Suprapubic skin (tissue), 3 donors: ENCODE data around the gene GMDS.

Experiments
- CTCF ChIP-seq, 2 donors: fragments of 200-600 bp in 1 of 2; fragments of 450-650 bp in 1 of 2; sonication (generic) in 1 of 2; IDR thresholded peaks; one replicate each; pipeline ENCODE4 v1.5.1; 2016 to 2019; ENCODE audit warnings: antibody characterized with exemption in 2 of 2, mild to moderate bottlenecking in 1 of 2, moderate library complexity in 1 of 2
- EP300 ChIP-seq: sonication (generic); formaldehyde crosslinking; IDR thresholded peaks from one replicate; pipeline ENCODE4 v1.6.1; 2017; ENCODE audit warnings: antibody characterized with exemption
- POLR2A ChIP-seq, 2 donors: fragments of 450-650 bp; IDR thresholded peaks; one replicate each; pipeline ENCODE4 v1.6.1; 2017; ENCODE audit warnings: antibody characterized with exemption in 2 of 2, mild to moderate bottlenecking in 2 of 2, moderate library complexity in 2 of 2

DNA sequence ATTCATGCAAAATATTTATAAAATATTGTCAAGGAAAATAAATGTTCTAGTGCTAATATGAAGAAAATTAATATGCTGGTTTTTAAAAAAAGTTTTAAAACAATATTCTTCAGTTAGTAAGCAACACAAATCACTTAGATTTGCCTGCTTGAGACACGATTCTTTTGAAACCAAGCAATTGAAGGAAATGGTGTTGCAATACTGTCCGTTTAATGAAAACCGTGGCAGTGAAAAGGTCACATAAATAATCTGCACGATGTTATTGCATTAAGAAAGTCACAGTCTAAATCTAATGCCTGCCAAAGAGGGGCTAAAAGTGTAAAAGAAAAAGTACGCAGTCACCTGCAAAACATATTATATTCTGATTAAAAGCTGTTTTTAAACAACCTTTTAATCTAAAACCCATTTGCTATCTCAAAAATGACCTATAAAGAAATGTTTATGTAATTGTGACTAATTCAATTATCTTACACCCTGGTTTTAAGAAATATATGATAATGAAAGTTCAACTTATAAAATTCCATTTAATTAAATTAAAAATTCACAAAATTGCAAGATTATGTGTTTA, 143.0 kb downstream of the GMDS start:
- TF ChIP-seq CTCF (IDR thresholded peaks at IDR 0.05), result no peak
- TF ChIP-seq EP300, result no peak
- no peak for TF ChIP-seq POLR2A (IDR thresholded peaks at IDR 0.05)
